Ureter (tissue), 1 donor: ENCODE measurements around the gene TMEM120B. TPM values are rescaled to one million over a fixed set of nuclear protein-coding genes. Genes with fewer than 3 reads are reported as not detected.

Source experiments
- DNase-seq: peaks from one replicate; pipeline ENCODE4 v3.0.0-alpha.2; 2020; ENCODE audit warnings: low spot score
- total RNA-seq: library from RNA; stranded (reverse); gene quantifications from one replicate; pipeline ENCODE4 v1.2.4, GENCODE V29; 2023
- donor health status: DM: yes; HTN: yes; CAD: no.

TMEM120B gene
- total RNA-seq, 1 donor from 2014 or later, result 16.7 TPM

- DNase-seq, result no peak
These were observed 102.7 kb downstream of the TMEM120B start for GRCh38 chr12:121815263-121815662.

DNA sequence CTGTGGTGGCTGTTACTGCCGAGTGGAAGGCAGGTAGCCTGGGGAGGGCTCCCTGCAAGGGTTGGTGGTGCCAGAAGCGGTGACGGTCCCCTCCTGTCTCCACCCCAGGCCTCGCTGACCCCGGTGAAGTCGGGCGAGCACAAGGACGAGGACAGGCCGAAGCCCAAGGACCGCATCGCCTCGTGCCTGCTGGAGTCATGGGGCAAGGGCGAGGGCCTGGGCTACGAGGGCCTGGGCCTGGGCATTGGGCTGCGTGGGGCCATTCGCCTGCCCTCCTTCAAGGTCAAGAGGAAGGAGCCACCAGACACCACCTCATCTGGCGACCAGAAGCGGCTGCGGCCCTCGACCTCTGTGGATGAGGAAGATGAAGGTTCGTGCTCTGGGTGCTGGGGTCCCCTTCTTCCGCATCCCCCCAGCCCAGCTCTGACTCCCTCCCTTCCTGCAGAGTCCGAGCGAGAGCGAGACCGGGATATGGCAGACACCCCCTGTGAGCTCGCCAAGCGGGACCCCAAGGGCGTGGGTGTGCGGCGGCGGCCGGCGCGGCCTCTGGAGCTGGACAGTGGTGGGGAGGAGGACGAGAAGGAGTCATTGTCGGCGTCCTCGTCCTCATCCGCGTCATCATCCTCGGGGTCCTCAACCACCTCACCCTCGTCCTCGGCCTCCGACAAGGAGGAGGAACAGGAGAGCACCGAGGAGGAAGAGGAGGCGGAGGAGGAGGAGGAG lies 104.5 kb downstream of the TMEM120B start:
- no peak for DNase-seq

DNA sequence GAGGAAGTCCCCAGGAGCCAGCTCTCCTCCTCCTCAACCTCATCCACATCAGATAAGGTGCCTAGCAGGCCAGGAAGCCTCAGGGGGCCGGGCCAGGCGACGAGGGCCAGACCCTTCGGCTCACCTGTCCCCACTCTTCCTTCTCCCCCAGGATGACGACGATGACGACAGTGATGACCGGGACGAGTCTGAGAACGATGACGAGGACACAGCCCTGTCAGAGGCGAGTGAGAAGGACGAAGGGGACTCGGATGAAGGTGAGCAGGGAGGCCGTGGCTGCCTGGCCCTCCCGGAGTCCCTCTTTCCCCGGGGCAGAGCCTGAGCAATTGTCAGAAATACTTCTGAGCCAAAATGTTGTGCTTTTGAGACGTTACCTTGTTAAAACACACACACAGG lies 105.1 kb downstream of the TMEM120B start:
- no peak for DNase-seq

DNA sequence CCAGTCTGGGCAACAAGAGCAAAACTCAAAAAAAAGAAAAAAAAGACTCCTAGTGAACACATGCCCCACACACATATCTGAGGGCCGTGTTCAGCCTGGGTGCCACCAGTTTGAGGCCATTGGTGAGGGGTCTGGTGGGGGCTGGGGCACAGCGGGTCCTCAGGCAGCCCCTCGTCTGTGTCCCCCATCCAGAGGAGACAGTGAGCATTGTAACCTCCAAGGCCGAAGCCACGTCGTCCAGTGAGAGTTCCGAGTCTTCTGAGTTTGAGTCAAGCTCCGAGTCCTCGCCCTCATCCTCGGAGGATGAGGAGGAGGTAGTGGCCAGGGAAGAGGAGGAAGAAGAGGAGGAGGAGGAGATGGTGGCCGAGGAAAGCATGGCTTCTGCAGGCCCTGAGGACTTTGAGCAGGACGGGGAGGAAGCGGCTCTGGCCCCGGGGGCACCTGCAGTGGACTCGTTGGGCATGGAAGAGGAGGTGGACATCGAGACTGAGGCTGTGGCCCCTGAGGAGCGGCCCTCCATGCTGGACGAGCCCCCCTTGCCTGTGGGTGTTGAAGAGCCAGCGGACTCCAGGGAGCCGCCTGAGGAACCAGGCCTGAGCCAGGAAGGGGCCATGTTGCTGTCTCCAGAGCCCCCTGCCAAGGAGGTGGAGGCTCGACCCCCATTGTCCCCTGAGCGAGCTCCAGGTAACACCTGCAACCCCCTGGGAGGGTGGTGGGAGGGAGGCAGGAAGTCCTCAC lies 106.8 kb downstream of the TMEM120B start:
- DNase-seq, result no peak

- DNase-seq, result no peak
These were observed 107.5 kb downstream of the TMEM120B start for GRCh38 chr12:121820056-121820455.

GRCh38 chr12:121822393-121823100 lies 110.0 kb downstream of the TMEM120B start:
- no peak for DNase-seq

GRCh38 chr12:121823101-121823726 lies 110.7 kb downstream of the TMEM120B start:
- no peak for DNase-seq

GRCh38 chr12:121823727-121824115 lies 111.2 kb downstream of the TMEM120B start:
- no peak for DNase-seq

DNA sequence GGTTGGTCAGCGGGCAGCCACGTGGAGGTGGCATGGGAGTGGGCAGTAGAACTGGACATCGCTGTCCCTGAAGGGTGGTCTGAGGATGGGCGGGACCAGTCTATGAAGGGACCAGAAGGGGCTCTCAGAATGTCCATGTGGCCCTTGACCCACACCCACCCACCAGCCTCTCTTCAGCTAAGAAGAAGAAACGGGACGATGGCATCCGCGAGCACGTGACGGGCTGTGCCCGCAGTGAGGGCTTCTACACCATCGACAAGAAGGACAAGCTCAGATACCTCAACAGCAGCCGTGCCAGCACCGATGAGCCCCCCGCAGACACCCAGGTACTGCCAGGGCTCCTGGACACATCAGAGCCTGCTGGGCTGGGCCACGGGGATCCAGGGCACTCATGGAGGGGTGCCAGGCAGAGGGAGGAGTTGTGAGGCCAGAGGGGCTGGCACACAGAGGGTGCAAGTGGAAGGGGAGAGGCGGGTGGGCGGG lies 112.5 kb downstream of the TMEM120B start:
- DNase-seq, result no peak

- no peak for DNase-seq
These were observed 114.0 kb downstream of the TMEM120B start for GRCh38 chr12:121826318-121827150.

DNA sequence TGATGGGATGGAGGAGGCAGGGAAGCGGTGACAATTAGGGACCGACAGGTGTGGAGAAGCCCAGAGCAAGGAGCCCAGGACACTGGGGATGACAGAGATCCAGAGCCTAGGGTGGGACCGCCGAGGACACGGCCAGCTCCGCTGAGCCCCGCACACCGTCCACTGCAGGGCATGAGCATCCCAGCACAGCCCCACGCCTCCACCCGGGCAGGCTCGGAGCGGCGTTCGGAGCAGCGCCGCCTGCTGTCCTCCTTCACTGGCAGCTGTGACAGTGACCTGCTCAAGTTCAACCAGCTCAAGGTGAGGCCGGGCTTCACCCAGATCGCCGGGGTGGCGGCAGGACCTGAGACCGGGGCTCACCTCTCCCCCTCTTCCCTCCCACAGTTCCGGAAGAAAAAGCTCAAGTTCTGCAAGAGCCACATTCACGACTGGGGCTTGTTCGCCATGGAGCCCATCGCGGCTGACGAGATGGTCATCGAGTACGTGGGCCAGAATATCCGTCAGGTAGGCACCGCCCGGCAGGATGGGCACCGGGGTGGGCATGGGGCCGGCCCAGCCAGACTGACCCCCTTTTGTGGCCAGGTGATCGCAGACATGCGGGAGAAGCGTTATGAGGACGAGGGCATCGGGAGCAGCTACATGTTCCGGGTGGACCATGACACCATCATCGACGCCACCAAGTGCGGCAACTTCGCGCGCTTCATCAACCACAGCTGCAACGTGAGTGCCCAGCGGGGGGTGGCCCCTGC lies 115.0 kb downstream of the TMEM120B start:
- no peak for DNase-seq

GRCh38 chr12:121828306-121828705 lies 115.8 kb downstream of the TMEM120B start:
- no peak for DNase-seq

- no peak for DNase-seq
These were observed 116.3 kb downstream of the TMEM120B start for GRCh38 chr12:121828826-121829225.

DNA sequence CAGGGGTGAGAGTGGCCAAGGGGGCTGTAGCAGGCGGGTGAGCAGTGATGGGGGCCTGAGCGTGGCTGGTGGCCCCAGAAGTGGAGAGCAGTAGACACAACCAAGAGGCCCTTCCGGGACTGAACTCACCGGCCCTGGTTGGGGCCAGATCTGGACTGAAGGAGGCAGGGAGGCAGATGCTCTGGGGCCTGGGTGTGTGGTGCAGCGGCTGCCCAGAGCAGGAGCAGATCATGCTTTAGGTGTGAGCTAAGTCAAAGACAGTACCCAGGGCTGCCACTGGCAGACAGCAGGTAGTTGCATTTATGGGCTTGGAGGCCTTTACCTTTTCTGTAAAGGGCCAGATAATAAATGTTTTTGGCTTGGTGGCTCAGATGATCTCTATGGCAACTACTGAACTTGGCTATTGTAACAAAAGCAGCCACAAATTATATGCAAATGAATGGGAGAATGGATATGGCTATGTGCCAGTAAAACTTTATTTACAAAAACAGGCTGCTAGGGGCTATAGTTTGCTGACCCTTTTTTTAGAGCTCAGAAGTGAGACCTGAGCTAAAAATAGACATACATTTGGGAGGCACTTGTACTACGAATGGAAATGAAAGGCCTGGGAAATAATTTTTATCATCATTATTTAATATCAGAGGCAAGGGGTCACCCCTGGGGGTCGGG lies 116.8 kb downstream of the TMEM120B start:
- no peak for DNase-seq

DNA sequence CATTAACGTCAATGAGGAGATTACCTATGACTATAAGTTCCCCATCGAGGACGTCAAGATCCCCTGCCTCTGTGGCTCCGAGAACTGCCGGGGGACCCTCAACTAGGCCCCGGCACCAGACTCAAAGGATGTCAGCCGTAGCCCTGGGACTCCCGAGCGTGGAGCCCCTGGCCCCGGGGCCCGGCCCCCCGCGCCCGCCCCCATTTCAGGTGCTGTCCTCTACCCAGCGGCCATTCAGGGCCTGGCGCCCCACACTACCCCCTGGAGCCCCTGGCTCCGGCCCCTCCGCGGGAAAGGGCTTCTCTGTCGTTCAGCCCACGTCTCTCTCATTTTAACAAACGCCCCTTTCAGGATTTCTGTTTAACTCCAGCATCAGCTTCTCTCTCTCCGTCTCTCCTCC lies 117.6 kb downstream of the TMEM120B start:
- DNase-seq, result no peak

DNA sequence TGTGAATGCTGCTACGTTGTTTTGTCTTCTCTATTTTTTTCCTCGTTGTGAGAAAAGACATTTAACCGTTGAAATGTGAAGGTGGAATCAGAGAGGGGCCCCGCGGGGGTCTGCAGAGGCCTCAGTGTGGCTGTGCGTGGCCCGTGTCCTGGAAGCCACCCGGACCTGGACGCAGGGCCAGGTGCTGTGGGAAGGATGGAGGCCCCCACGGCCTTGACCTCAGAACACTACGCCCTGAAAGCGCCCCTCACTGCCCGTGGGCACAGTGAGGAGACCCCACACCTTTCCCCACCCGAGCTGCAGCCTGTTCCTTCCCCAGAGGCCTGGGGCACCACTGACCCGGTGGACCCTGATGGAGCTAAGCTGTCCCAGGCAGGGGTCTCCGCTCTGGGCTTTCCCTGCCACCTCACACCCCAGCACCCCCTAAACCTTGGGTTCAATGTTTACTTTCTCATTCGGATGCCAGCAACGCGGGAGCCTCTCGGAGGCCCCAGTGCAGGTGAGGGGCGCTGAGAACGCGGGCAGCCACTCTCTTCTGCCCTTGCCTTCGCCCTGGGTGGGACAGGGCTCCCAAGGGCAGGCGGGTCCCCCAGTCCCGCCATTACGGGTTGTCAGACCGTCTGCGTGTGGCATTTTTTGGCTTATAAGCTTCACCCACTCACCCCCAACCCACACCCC lies 118.2 kb downstream of the TMEM120B start:
- no peak for DNase-seq
